Measurements from ENCODE around the gene VPS41.

Gene VPS41

DNA sequence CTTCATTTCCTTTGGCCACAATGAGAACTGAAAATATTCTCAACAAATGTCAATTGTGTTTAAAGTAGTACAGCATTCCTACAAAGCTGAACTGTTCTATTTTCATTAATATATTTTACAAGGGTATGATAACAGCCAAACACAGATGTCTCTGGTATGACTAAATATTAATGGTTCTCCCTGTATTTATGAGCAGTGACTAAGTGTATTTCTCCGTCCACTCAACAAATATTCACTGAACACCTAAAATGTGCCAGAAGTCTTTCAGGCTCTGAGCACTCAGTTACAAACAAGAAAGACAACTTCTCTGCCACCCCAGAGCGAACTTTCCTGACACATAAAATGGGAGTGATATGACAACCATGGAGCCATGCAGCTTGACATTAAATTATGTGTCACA lies 135.6 kb downstream of the VPS41 start:
- no CpG with 5 or more reads among the region's 2 CpGs for WGBS, 2 experiments (ENCODE audit: insufficient coverage in 2 of 2)
- H3K4me3 ChIP-seq (ENCODE audit: extremely low read depth, insufficient read depth, low read length, poor library complexity, severe bottlenecking) = no peak overlapping the region
- no peak overlapping the region for H3K27ac ChIP-seq (ENCODE audit: low read depth, low read length, severe bottlenecking)
- H3K36me3 ChIP-seq (ENCODE audit: control insufficient read depth, insufficient read depth, low read length) = peaks cover 19% of the 10 kb centered on the region
- no peaks in the 10 kb centered on the region for H3K9me3 ChIP-seq (ENCODE audit: control insufficient read depth, low read length)
- H3K4me1 ChIP-seq (ENCODE audit: control insufficient read depth, insufficient read depth, low read length, poor library complexity, severe bottlenecking) = no peaks in the 10 kb centered on the region

DNA sequence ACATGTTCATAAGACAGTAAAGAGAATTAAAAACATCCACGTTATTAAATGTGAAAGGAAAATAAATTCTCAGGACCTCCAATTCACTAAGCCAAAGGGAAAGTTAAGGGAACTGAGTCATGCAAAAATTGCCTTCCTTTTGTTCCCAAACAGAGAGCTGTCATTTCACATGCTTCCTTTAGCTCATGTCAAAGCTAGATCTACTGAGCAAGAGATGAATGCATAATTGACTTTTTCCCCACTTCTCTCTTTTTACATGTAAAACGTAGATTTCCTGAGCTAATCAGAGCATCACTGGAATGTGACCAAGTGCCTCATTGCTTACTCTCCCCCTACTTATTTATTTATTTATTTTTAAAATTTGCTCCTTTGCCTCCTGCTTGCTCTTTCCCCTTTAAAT lies 148.8 kb downstream of the VPS41 start:
- Histone ChIP-seq H3K9me3 (ENCODE audit: control insufficient read depth, low read length) (no peaks in the 10 kb centered on the region), H3K4me3 (ENCODE audit: extremely low read depth, insufficient read depth, low read length, poor library complexity, severe bottlenecking) (no peak overlapping the region), H3K4me1 (ENCODE audit: control insufficient read depth, insufficient read depth, low read length, poor library complexity, severe bottlenecking) (no peaks in the 10 kb centered on the region), H3K36me3 (ENCODE audit: control insufficient read depth, insufficient read depth, low read length) (peaks cover 19% of the 10 kb centered on the region), H3K27ac (ENCODE audit: low read depth, low read length, severe bottlenecking) (no peak overlapping the region)
- WGBS, 2 experiments (ENCODE audit: insufficient coverage in 2 of 2) = 60 to 80% methylated on average over 1 of the region's 2 CpGs

DNA sequence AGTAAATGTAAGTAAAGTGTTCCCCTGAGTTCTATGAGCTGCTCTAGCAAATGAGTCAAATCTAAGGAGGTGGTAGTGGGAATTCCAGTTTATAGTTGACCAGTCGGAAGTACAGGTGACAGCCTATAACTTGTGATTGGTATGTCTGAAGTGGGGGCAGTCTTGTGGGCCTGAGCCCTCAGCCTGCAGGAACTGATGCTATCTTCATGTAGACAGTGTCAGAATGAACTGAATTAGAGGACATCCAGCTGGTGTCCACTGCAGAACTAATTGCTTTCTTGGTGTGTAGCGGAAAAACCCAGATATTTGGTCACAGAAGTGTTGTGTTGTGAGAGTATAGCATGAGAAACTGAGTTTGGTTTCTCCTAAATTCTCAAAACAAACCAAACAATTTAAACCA lies 150.0 kb downstream of the VPS41 start:
- Histone ChIP-seq H3K9me3 (ENCODE audit: control insufficient read depth, low read length) (no peaks in the 10 kb centered on the region), H3K27ac (ENCODE audit: low read depth, low read length, severe bottlenecking) (no peak overlapping the region), H3K4me1 (ENCODE audit: control insufficient read depth, insufficient read depth, low read length, poor library complexity, severe bottlenecking) (no peaks in the 10 kb centered on the region), H3K36me3 (ENCODE audit: control insufficient read depth, insufficient read depth, low read length) (peaks cover 25% of the 10 kb centered on the region), H3K4me3 (ENCODE audit: extremely low read depth, insufficient read depth, low read length, poor library complexity, severe bottlenecking) (no peak overlapping the region)
- 89 to 100% methylated on average over 1 of the region's 2 CpGs for WGBS, 2 experiments (ENCODE audit: insufficient coverage in 2 of 2)

DNA sequence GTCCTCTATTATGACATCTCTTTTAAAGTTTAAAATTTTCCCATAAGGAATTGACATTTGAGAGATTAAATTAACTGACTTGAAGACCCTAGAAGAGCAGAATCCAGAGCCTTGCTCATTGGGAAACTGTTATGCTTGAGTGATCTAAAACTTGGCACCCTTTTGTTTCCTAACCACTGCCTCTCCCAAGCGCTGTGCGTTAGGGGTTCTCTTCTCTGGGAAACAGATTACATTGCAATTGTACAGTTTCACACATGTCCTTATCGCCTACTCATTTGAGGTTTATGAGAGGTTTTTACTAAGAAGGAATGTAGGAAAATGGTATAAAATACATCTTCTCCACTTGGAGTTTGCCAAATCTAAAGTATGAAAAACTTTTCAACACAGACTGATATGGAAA lies 151.1 kb downstream of the VPS41 start:
- no peak overlapping the region for H3K4me3 ChIP-seq (ENCODE audit: extremely low read depth, insufficient read depth, low read length, poor library complexity, severe bottlenecking)
- WGBS, 2 experiments (ENCODE audit: insufficient coverage in 2 of 2) = no CpG with 5 or more reads among the region's 3 CpGs
- H3K4me1 ChIP-seq (ENCODE audit: control insufficient read depth, insufficient read depth, low read length, poor library complexity, severe bottlenecking) = no peaks in the 10 kb centered on the region
- no peak overlapping the region for H3K27ac ChIP-seq (ENCODE audit: low read depth, low read length, severe bottlenecking)
- peaks cover 24% of the 10 kb centered on the region for H3K36me3 ChIP-seq (ENCODE audit: control insufficient read depth, insufficient read depth, low read length)
- H3K9me3 ChIP-seq (ENCODE audit: control insufficient read depth, low read length) = no peaks in the 10 kb centered on the region

DNA sequence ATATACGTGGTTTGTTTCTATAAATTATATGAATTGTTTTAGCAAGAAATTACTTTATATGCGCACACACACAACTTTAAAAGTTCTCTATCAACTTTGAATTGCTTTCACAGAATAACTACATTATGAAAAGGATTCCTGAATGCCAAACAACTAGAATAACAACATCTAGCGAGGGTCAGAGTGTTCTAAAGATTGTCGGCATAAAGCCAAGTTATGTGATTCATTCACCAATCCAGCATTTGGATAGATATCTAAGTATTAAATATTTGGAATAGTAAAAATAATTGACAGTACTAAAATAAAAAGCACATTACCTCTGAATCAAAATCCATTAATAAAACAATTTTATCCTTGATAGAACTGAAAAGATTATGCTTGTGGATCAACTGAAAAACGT lies 152.5 kb downstream of the VPS41 start:
- Histone ChIP-seq H3K36me3 (ENCODE audit: control insufficient read depth, insufficient read depth, low read length) (peaks cover 31% of the 10 kb centered on the region), H3K4me3 (ENCODE audit: extremely low read depth, insufficient read depth, low read length, poor library complexity, severe bottlenecking) (no peak overlapping the region), H3K9me3 (ENCODE audit: control insufficient read depth, low read length) (no peaks in the 10 kb centered on the region), H3K27ac (ENCODE audit: low read depth, low read length, severe bottlenecking) (no peak overlapping the region), H3K4me1 (ENCODE audit: control insufficient read depth, insufficient read depth, low read length, poor library complexity, severe bottlenecking) (no peaks in the 10 kb centered on the region)
- no CpG with 5 or more reads among the region's 5 CpGs for WGBS, 2 experiments (ENCODE audit: insufficient coverage in 2 of 2)

DNA sequence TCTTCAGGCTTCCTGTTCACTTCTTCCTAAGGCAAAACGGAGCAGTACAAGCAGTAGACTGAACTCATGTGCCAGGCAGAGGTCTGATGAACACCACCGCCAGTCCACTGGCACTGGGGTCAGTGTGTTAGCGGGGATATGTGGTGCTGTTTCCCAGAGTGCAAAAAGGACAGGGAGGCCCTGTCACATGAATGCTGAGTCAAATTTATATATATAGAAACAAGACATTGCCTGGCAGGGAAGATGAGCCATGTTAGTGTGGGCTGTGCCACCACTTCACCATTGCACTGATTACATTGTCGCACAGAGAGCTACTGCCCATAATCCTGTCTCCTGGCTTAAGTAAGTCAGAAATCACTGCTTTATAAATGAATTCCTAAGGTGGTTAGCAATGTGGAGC lies 155.6 kb downstream of the VPS41 start:
- 85 to 100% methylated on average over 1 to 2 of the region's 4 CpGs for WGBS, 2 experiments (ENCODE audit: insufficient coverage in 2 of 2)
- Histone ChIP-seq H3K9me3 (ENCODE audit: control insufficient read depth, low read length) (no peaks in the 10 kb centered on the region), H3K4me3 (ENCODE audit: extremely low read depth, insufficient read depth, low read length, poor library complexity, severe bottlenecking) (no peak overlapping the region), H3K4me1 (ENCODE audit: control insufficient read depth, insufficient read depth, low read length, poor library complexity, severe bottlenecking) (no peaks in the 10 kb centered on the region), H3K36me3 (ENCODE audit: control insufficient read depth, insufficient read depth, low read length) (peaks cover 30% of the 10 kb centered on the region), H3K27ac (ENCODE audit: low read depth, low read length, severe bottlenecking) (no peak overlapping the region)

DNA sequence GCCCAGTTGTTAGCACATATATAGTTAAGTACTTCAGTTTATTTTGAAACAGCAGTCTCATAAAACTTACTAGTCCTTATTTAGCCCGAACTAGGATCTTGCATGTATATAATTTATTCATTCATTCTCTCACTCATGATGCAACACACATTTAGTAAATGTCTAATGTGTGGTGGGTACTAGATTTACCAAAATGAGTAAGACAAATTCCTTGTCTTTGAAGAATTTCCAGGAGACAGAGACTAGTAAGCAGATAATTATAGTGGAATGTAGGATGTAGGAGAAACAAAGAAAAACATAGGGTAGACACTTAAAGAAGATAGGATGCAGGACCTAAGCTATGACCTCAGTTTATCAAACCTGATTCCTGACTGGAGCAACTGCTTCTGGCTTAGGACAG lies 157.6 kb downstream of the VPS41 start:
- H3K36me3 ChIP-seq (ENCODE audit: control insufficient read depth, insufficient read depth, low read length) = peaks cover 30% of the 10 kb centered on the region
- WGBS, 2 experiments (ENCODE audit: insufficient coverage in 2 of 2) = no CpG with 5 or more reads among the region's 1 CpG
- H3K4me3 ChIP-seq (ENCODE audit: extremely low read depth, insufficient read depth, low read length, poor library complexity, severe bottlenecking) = no peak overlapping the region
- no peak overlapping the region for H3K27ac ChIP-seq (ENCODE audit: low read depth, low read length, severe bottlenecking)
- H3K9me3 ChIP-seq (ENCODE audit: control insufficient read depth, low read length) = no peaks in the 10 kb centered on the region
- H3K4me1 ChIP-seq (ENCODE audit: control insufficient read depth, insufficient read depth, low read length, poor library complexity, severe bottlenecking) = no peaks in the 10 kb centered on the region

DNA sequence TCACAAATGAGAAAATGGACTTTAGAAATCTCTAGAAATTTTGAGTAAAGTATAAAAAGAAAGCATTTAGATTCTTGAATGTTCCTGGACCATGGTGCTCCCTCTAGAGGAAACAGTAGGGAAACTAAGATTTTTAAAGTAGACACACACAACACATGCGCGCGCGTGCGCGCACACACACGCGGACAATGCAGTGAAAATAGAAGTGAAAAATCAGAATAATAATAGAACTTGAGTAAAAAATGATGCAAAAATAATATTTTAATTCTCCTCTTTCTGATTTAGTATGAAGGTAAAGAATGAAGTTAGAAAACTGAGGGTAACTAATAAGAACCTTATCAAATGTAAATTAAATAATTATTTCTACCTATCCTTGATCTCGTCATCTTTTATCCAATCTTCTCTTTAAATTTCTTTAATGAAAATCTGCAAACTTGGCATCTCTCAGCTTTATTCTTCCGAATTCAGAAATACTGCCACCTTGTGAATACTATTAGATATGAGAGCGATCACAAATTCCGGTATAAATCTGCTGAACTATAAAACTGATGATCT lies 160.9 kb downstream of the VPS41 start:
- Histone ChIP-seq H3K9me3 (ENCODE audit: control insufficient read depth, low read length) (no peaks in the 10 kb centered on the region), H3K36me3 (ENCODE audit: control insufficient read depth, insufficient read depth, low read length) (peaks cover 21% of the 10 kb centered on the region), H3K4me3 (ENCODE audit: extremely low read depth, insufficient read depth, low read length, poor library complexity, severe bottlenecking) (no peak overlapping the region), H3K27ac (ENCODE audit: low read depth, low read length, severe bottlenecking) (no peak overlapping the region), H3K4me1 (ENCODE audit: control insufficient read depth, insufficient read depth, low read length, poor library complexity, severe bottlenecking) (no peaks in the 10 kb centered on the region)
- 76 to 93% methylated on average over 2 to 3 of the region's 12 CpGs for WGBS, 2 experiments (ENCODE audit: insufficient coverage in 2 of 2)

DNA sequence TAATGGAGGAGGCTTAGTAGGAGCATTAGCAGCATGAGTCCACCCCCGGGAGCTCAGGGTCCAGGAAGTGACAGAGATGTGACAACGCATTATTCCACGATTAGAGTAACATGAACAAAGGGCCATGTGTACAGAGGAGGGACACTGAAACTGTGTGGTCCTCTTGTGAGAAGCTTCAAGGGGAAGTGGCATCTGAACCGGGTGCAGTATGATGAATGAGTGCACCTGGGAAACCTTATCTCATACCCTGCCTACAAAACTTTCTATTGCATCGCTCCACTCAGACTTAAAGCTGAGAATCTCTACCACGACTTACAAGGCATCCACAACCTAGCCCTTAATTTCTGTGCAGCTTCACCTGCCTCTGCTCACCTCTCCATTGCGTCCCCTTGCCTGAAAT lies 162.6 kb downstream of the VPS41 start:
- Histone ChIP-seq H3K4me3 (ENCODE audit: extremely low read depth, insufficient read depth, low read length, poor library complexity, severe bottlenecking) (no peak overlapping the region), H3K27ac (ENCODE audit: low read depth, low read length, severe bottlenecking) (no peak overlapping the region), H3K36me3 (ENCODE audit: control insufficient read depth, insufficient read depth, low read length) (peaks cover 15% of the 10 kb centered on the region), H3K4me1 (ENCODE audit: control insufficient read depth, insufficient read depth, low read length, poor library complexity, severe bottlenecking) (no peaks in the 10 kb centered on the region), H3K9me3 (ENCODE audit: control insufficient read depth, low read length) (no peaks in the 10 kb centered on the region)
- WGBS, 2 experiments (ENCODE audit: insufficient coverage in 2 of 2) = 93 to 98% methylated on average over 5 to 7 of the region's 7 CpGs

DNA sequence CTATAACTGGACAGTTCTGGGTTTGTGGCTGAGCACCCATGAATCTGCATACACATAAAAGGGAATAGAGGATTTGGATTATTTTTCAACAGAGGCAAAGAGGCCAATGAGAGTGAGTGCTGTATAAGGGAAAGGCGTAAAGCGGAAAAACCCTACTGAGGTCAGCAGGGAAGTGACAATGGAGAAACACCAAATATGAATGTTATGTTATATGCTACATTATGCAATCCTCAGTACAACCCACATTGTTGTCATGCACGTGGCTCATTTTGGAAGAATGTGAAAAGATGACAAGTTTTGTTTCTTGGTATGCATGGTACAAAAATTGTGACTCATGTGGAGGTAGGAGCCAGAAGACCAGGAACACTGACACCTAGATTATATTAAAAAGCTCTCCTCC lies 164.2 kb downstream of the VPS41 start:
- H3K4me3 ChIP-seq (ENCODE audit: extremely low read depth, insufficient read depth, low read length, poor library complexity, severe bottlenecking) = no peak overlapping the region
- 95% methylated on average over 2 of the region's 3 CpGs; no CpG with 5 or more reads in 1 of the 2 experiments for WGBS, 2 experiments (ENCODE audit: insufficient coverage in 2 of 2)
- H3K9me3 ChIP-seq (ENCODE audit: control insufficient read depth, low read length) = no peaks in the 10 kb centered on the region
- H3K4me1 ChIP-seq (ENCODE audit: control insufficient read depth, insufficient read depth, low read length, poor library complexity, severe bottlenecking) = no peaks in the 10 kb centered on the region
- no peak overlapping the region for H3K27ac ChIP-seq (ENCODE audit: low read depth, low read length, severe bottlenecking)
- peaks cover 16% of the 10 kb centered on the region for H3K36me3 ChIP-seq (ENCODE audit: control insufficient read depth, insufficient read depth, low read length)

DNA sequence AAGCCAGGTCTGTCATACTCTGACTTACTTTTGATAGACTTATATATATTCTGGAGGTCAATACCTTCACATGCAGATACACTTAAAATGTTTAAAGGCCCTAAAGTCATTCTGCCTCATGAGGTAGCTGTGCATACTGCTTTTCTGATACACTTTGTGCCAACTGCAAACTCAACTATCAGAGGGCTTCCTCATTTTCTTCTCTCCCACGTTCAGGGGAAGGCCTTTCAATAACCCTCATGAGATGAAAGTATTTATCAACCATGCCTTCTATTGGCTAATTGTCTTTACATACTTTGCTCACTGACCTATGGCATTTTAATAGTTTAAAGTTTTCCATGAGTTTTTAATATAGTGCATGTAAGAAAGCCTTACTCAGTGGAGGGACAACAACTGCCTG lies 165.1 kb downstream of the VPS41 start:
- Histone ChIP-seq H3K36me3 (ENCODE audit: control insufficient read depth, insufficient read depth, low read length) (peaks cover 16% of the 10 kb centered on the region), H3K4me1 (ENCODE audit: control insufficient read depth, insufficient read depth, low read length, poor library complexity, severe bottlenecking) (no peaks in the 10 kb centered on the region), H3K27ac (ENCODE audit: low read depth, low read length, severe bottlenecking) (no peak overlapping the region), H3K9me3 (ENCODE audit: control insufficient read depth, low read length) (no peaks in the 10 kb centered on the region), H3K4me3 (ENCODE audit: extremely low read depth, insufficient read depth, low read length, poor library complexity, severe bottlenecking) (no peak overlapping the region)
- 83% methylated on average over 1 of the region's 1 CpG; no CpG with 5 or more reads in 1 of the 2 experiments for WGBS, 2 experiments (ENCODE audit: insufficient coverage in 2 of 2)
